Breast epithelium (tissue), 4 donors: ENCODE results near the gene DSCAML1. TPM values are rescaled to one million over a fixed set of nuclear protein-coding genes. Genes with fewer than 3 reads are reported as not detected.

Experiments
- DNase-seq, 2 donors: peaks; one replicate each; pipeline ENCODE4 v3.0.0-alpha.2; 2019; ENCODE audit warnings: low spot score in 2 of 2
- H3K27ac ChIP-seq, 2 donors: fragments of 200-600 bp; sonication (generic) in 1 of 2; one replicate each; pipeline ENCODE4 v1.5.1; 2016 to 2019; ENCODE audit warnings: mild to moderate bottlenecking in 1 of 2
- H3K27me3 ChIP-seq, 2 donors: fragments of 200-600 bp; sonication (generic) in 1 of 2; one replicate each; pipeline versions ENCODE4 v1.5.1 to v1.6.0; 2017 to 2019; ENCODE audit warnings: control low read depth in 1 of 2, mild to moderate bottlenecking in 1 of 2
- H3K36me3 ChIP-seq: fragments of 200-600 bp; one replicate; pipeline ENCODE4 v1.5.1; 2019
- H3K4me1 ChIP-seq, 2 donors: fragments of 200-600 bp; sonication (generic); one replicate each; pipeline ENCODE4 v1.5.1; 2016 to 2019; ENCODE audit warnings: control low read depth in 1 of 2
- H3K4me3 ChIP-seq, 3 donors: fragments of 200-600 bp; sonication (generic); 1 replicate in 2 of 3; 2 replicates in 1 of 3; pipeline ENCODE4 v1.5.1; 2016 to 2019; ENCODE audit warnings: mild to moderate bottlenecking in 3 of 3, moderate library complexity in 2 of 3
- H3K9me3 ChIP-seq, 2 donors: fragments of 200-600 bp; sonication (generic) in 1 of 2; one replicate each; pipeline ENCODE4 v1.5.1; 2016 to 2019; ENCODE audit warnings: control low read depth in 1 of 2
- CTCF ChIP-seq, 3 donors: fragments of 450-650 bp; IDR thresholded peaks; one replicate each; pipeline ENCODE4 v1.5.1; 2016 to 2017; ENCODE audit warnings: antibody characterized with exemption in 3 of 3, mild to moderate bottlenecking in 3 of 3, moderate library complexity in 3 of 3
- POLR2A ChIP-seq: fragments of 450-650 bp; IDR thresholded peaks from one replicate; pipeline ENCODE4 v1.6.1; 2016; ENCODE audit warnings: antibody characterized with exemption, mild to moderate bottlenecking, moderate library complexity
- POLR2AphosphoS5 ChIP-seq, 3 donors: sonication (generic); formaldehyde crosslinking; IDR thresholded peaks; one replicate each; pipeline ENCODE4 v1.6.1; 2017; ENCODE audit warnings: antibody characterized with exemption in 3 of 3
- intact Hi-C: fragments of 100-400 bp; cut with DNase I; formaldehyde crosslinking; loops from one replicate; pipeline ENCODE4 v1.15.1; 2023; ENCODE audit warnings: low total_unique reads
- total RNA-seq, 3 donors: library from RNA; depleted of rRNA; stranded (reverse); fragments of >200 nt; gene quantifications; one replicate each; pipeline ENCODE4 v1.1.0, GENCODE V29; 2016

DSCAML1 gene
- total RNA-seq, 3 donors from 2014 or later = 0.33 to 1.8 (median 0.64) TPM

- intact Hi-C loops = no loop called here
- Histone ChIP-seq H3K27me3 (no peaks in the 10 kb centered on the region), H3K4me1 (no peaks in the 10 kb centered on the region), H3K27ac (no peak overlapping the region), H3K9me3 (no peaks in the 10 kb centered on the region), H3K36me3 (no peaks in the 10 kb centered on the region), H3K4me3 (no peak overlapping the region)
- no peak for TF ChIP-seq POLR2A
- TF ChIP-seq POLR2AphosphoS5 (IDR thresholded peaks at IDR 0.05) = no peak
- no peak for DNase-seq
Observed at GRCh38 chr11:117735350-117735977, 61.6 kb downstream of the DSCAML1 start.

DNA sequence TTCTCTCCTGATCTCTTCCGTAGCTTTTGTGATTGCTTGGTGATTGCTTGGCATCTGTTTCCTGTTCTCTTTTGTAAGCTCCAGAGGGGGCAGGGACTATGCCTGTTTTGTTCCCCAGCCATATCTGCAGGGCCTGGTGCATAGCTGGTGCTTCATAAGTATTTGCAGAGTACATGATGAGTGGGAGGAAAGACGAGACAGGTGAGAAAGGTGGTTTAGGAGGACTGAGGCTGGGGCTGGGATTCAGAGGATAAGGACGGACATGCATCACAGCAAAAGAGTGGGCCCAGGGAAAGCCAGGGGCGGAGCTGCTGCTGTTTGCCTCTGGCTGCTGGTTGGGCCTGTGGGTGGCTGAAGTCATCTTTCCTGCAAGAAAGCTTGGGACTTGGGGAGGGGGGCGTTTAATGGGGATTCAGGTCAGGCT lies 62.4 kb downstream of the DSCAML1 start:
- no peak for DNase-seq
- Histone ChIP-seq H3K4me1 (no peaks in the 10 kb centered on the region), H3K27me3 (no peaks in the 10 kb centered on the region), H3K36me3 (no peaks in the 10 kb centered on the region), H3K4me3 (no peak overlapping the region), H3K9me3 (no peaks in the 10 kb centered on the region), H3K27ac (no peak overlapping the region)
- no peak for TF ChIP-seq POLR2AphosphoS5 (IDR thresholded peaks at IDR 0.05)
- TF ChIP-seq CTCF (IDR thresholded peaks at IDR 0.05) = no peak
- TF ChIP-seq POLR2A = no peak
- intact Hi-C loops = no loop called here

DNA sequence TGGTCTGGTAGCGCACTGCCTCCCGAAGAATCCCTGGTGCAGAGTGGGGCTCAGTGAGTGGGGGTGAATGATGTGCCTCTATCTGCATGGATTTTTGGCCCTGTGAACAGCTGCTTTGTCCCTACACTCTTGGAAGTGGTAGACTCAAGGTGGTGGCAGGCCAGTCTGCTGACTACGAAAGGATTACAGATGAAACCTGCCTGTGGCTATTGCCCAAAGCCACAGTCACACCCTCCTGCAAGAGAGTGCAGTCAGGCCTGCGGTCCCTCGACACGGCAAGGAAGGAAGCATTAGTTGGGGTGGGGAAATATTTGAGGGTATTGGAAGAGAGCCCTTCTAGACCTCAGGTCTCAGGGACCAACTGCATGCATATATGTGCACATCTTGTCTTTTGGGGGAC lies 63.7 kb downstream of the DSCAML1 start:
- TF ChIP-seq CTCF (IDR thresholded peaks at IDR 0.05) (no peak), POLR2A (no peak), POLR2AphosphoS5 (IDR thresholded peaks at IDR 0.05) (no peak)
- no peaks in the 10 kb centered on the region for H3K27me3 ChIP-seq
- H3K27ac ChIP-seq = no peak overlapping the region
- H3K4me1 ChIP-seq = no peaks in the 10 kb centered on the region
- no peak overlapping the region for H3K4me3 ChIP-seq
- H3K9me3 ChIP-seq = no peaks in the 10 kb centered on the region
- no peaks in the 10 kb centered on the region for H3K36me3 ChIP-seq
- intact Hi-C loops = no loop called here
- no peak for DNase-seq

- no peaks in the 10 kb centered on the region for H3K9me3 ChIP-seq
- H3K4me3 ChIP-seq = no peak overlapping the region
- no peak overlapping the region for H3K27ac ChIP-seq
- no peak for DNase-seq
- intact Hi-C loops = no loop called here
- no peaks in the 10 kb centered on the region for H3K36me3 ChIP-seq
- TF ChIP-seq CTCF (IDR thresholded peaks at IDR 0.05) = no peak
- no peak for TF ChIP-seq POLR2A
- TF ChIP-seq POLR2AphosphoS5 (IDR thresholded peaks at IDR 0.05) = no peak
- H3K27me3 ChIP-seq = no peaks in the 10 kb centered on the region
- H3K4me1 ChIP-seq = no peaks in the 10 kb centered on the region
Observed at GRCh38 chr11:117731722-117732290, 65.2 kb downstream of the DSCAML1 start.

- no peak for TF ChIP-seq POLR2A
- TF ChIP-seq POLR2AphosphoS5 (IDR thresholded peaks at IDR 0.05) = no peak
- no peak for TF ChIP-seq CTCF (IDR thresholded peaks at IDR 0.05)
- no peaks in the 10 kb centered on the region for H3K4me1 ChIP-seq
- intact Hi-C loops = no loop called here
- H3K27me3 ChIP-seq = no peaks in the 10 kb centered on the region
- DNase-seq = no peak
- H3K27ac ChIP-seq = no peak overlapping the region
- H3K4me3 ChIP-seq = no peak overlapping the region
- no peaks in the 10 kb centered on the region for H3K36me3 ChIP-seq
- H3K9me3 ChIP-seq = no peaks in the 10 kb centered on the region
Observed at GRCh38 chr11:117730208-117730800, 66.7 kb downstream of the DSCAML1 start.
